Cardiac fibroblast (primary cell): ENCODE measurements around the gene HDGF.

Source experiments
- DNase-seq, 2 donors: peaks; one replicate each; pipeline versions ENCODE4 v3.0.0 to v3.0.0-alpha.2; 2010; ENCODE audit warnings: low read depth in 2 of 2
- H3K4me3 ChIP-seq, 2 donors: replicated peaks in 1 of 2; 1 replicate in 1 of 2; 2 replicates in 1 of 2; pipeline ENCODE4 v1.5.1; 2011; ENCODE audit warnings: low read depth in 2 of 2, low read length in 2 of 2, mild to moderate bottlenecking in 2 of 2, moderate library complexity in 1 of 2
- CTCF ChIP-seq: IDR thresholded peaks from one replicate; pipeline ENCODE4 v1.5.1; 2011; ENCODE audit warnings: low read depth, mild to moderate bottlenecking, low read length, inconsistent platforms

HDGF gene

GRCh38 chr1:156721535-156721934 is 29.9 kb downstream of the HDGF start:
- DNase-seq = no peak
- H3K4me3 ChIP-seq = no peak overlapping the region
- no peak for TF ChIP-seq CTCF

GRCh38 chr1:156721131-156721530 is 30.3 kb downstream of the HDGF start:
- DNase-seq = peak in 1 of 2 donors; percentile 42
- no peak for TF ChIP-seq CTCF
- H3K4me3 ChIP-seq = no peak overlapping the region

DNA sequence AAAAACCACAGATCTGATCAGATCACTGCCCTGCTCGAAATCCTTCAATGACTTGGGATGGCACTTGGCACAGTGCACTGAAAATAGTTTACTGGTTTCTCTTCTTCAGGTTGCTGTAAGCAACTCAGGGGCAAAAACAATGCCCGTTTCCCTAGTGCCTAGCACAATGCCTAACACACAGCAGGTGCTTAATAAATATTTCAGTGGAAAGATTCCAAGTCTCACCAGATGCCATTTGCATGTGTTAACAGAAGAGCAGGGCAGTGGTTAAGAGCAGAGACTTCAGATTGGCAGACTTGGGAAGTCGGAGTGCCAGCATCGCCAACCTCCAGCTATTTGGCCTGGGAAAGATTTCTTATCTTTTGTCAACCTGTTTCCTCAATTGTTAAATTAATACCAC is 34.1 kb downstream of the HDGF start:
- DNase-seq = no peak
- no peak for TF ChIP-seq CTCF
- no peak overlapping the region for H3K4me3 ChIP-seq

DNA sequence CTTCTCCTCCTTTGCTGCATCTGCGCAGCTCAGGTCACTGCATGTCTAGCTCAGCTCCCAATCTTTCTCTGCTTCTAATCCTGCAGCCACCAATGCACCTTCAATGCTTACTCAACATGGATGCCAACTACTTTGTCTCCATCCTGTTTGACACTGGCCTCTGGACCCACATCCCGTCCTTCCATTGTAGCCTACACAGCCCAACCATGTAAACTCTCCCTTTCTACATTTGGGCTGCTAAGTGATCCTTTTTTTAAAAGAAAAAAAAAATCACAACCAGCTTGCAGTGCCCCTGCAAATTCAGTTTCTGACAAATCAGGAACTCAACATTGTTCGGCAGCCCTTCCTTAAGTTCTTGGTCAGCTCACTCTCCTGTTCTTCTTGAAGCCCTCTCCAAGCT is 36.6 kb downstream of the HDGF start:
- no peak for TF ChIP-seq CTCF
- no peak for DNase-seq
- H3K4me3 ChIP-seq = no peak overlapping the region

GRCh38 chr1:156712626-156713025 is 38.8 kb downstream of the HDGF start:
- DNase-seq = no peak
- H3K4me3 ChIP-seq = no peak overlapping the region
- TF ChIP-seq CTCF = no peak

DNA sequence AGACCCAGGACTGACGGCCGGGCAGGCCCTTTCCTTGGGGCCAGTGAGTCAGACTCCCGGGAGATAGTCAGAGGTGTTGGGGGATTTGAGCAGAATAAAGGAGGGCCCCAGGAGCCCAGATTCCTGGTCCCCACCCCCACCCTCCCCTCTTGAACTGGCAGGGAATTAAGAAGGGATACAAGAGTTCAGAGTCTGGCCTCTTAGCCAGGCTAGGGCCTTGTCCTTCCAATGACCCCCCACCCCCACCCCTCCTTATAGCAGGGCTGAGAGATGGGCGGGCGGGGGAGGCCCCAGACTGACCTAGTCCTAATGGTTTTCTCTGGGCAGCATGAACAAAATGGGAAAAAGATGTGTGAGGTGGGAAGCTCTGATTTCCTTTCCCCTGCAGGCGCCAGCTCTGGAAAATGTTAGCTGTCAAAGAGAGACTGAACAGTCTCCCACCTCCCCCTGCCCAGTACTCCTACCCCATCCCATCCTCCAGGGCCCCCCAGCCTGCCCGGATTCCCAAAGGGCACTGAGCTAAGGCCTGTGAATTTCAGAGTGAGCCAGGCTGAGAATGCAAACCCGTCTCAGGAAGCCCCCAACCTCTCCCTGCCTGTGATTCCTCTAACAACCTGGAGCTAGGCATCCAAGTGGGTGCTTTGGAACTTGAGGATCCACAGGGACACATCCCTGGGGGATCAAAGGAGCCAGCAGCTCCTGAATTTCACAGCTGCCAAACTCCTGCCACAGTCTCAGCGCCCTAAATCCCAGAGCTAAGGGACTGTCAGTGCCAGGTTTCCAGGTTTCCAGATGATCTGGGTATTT is 40.3 kb downstream of the HDGF start:
- H3K4me3 ChIP-seq = no peak overlapping the region
- DNase-seq = peak in 1 of 2 donors; percentile 65

More for the DNA sequence above, 40.3 kb downstream of the HDGF start:
- TF ChIP-seq CTCF = no peak
